ENCODE results near the gene RPS15.
A peak's percentile ranks its signal among the peaks of the same experiment; 100 is the strongest.

RPS15 gene
- total RNA-seq, result 244 to 298 reads per million in 2 donors

GRCh38 chr19:1438035-1438932 lies at the start of gene RPS15:
Gene RPS15, plus strand, starts transcription at chr19:1438396. Its CDS starts 30 bp downstream, at chr19:1438426.
- DNase-seq, result peak; percentile 90

GRCh38 chr19:1388637-1389026 lies 49.6 kb upstream of the RPS15 start:
- no peak for DNase-seq

- DNase-seq, result no peak
Measured at GRCh38 chr19:1389033-1389940, 48.9 kb upstream of the RPS15 start.

- no peak for DNase-seq
Measured at GRCh38 chr19:1390890-1391423, 47.2 kb upstream of the RPS15 start.

GRCh38 chr19:1392407-1392806 lies 45.8 kb upstream of the RPS15 start:
- DNase-seq, result no peak

- DNase-seq, result no peak
Measured at GRCh38 chr19:1392939-1393530, 45.2 kb upstream of the RPS15 start.

GRCh38 chr19:1393841-1394240 lies 44.4 kb upstream of the RPS15 start:
- no peak for DNase-seq

- no peak for DNase-seq
Measured at GRCh38 chr19:1394252-1395193, 43.7 kb upstream of the RPS15 start.

GRCh38 chr19:1395194-1396018 lies 42.8 kb upstream of the RPS15 start:
- no peak for DNase-seq

- no peak for DNase-seq
Measured at GRCh38 chr19:1396019-1396767, 42.0 kb upstream of the RPS15 start.

- no peak for DNase-seq
Measured at GRCh38 chr19:1396768-1397679, 41.2 kb upstream of the RPS15 start.

- no peak for DNase-seq
Measured at GRCh38 chr19:1397838-1398237, 40.4 kb upstream of the RPS15 start.

- DNase-seq, result no peak
Measured at GRCh38 chr19:1399079-1399478, 39.1 kb upstream of the RPS15 start.

GRCh38 chr19:1399745-1400144 lies 38.5 kb upstream of the RPS15 start:
- DNase-seq, result no peak

GRCh38 chr19:1400281-1401137 lies 37.7 kb upstream of the RPS15 start:
- no peak for DNase-seq

GRCh38 chr19:1401138-1401888 lies 36.9 kb upstream of the RPS15 start, which contains the start of gene GAMT:
Gene GAMT, minus strand, starts transcription at chr19:1401542. Its CDS starts 66 bp downstream, at chr19:1401476.
- DNase-seq, result peak; percentile 43

GRCh38 chr19:1401889-1402217 lies 36.3 kb upstream of the RPS15 start:
- no peak for DNase-seq
